ENCODE measurements around the gene DEDD2.

DNA sequence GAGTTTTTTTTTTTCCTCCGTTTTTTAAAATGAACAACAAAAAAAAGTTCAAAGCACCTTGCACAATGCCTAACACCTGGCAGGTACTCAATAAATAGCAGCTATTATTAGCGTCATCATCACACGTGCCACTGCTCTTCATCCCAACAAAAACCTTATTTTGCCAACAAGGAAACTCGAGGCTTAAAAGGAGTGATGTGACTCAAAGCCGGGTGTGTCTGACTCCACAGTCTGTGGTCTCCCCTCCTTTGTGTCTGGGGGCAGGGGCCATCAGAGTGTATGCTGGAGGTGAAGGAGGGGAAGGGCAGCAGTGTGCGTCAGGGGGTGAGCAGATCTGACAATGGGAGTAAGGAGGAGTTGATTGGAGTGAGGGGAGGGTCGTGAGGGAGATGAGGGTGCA is 51.2 kb downstream of the DEDD2 start:
- TF ChIP-seq, protein P1, sequence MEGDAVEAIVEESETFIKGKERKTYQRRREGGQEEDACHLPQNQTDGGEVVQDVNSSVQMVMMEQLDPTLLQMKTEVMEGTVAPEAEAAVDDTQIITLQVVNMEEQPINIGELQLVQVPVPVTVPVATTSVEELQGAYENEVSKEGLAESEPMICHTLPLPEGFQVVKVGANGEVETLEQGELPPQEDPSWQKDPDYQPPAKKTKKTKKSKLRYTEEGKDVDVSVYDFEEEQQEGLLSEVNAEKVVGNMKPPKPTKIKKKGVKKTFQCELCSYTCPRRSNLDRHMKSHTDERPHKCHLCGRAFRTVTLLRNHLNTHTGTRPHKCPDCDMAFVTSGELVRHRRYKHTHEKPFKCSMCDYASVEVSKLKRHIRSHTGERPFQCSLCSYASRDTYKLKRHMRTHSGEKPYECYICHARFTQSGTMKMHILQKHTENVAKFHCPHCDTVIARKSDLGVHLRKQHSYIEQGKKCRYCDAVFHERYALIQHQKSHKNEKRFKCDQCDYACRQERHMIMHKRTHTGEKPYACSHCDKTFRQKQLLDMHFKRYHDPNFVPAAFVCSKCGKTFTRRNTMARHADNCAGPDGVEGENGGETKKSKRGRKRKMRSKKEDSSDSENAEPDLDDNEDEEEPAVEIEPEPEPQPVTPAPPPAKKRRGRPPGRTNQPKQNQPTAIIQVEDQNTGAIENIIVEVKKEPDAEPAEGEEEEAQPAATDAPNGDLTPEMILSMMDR (IDR thresholded peaks at IDR 0.05), result no peak
- no peak for TF ChIP-seq POLR2A (IDR thresholded peaks at IDR 0.05)

Data from upper lobe of left lung (tissue), 4 donors.